Transverse colon (tissue), 4 donors: Measurements from ENCODE around the gene PTH2. TPM values are rescaled to one million over a fixed set of nuclear protein-coding genes. Genes with fewer than 3 reads are reported as not detected.

Experiments used
- DNase-seq: peaks from one replicate; pipeline ENCODE4 v3.0.0-alpha.2; 2019
- H3K27ac ChIP-seq, 4 donors: fragments of 200-600 bp; sonication (generic); 2 replicates each; pipeline ENCODE4 v1.5.1; 2016 to 2018; ENCODE audit warnings: inconsistent platforms in 4 of 4
- H3K27me3 ChIP-seq: fragments of 200-600 bp; sonication (generic); 2 replicates; pipeline ENCODE4 v1.5.1; 2017; ENCODE audit warnings: inconsistent platforms
- H3K36me3 ChIP-seq, 4 donors: fragments of 200-600 bp; sonication (generic); 2 replicates each; pipeline ENCODE4 v1.5.1; 2017 to 2019; ENCODE audit warnings: inconsistent platforms in 4 of 4
- H3K4me1 ChIP-seq, 4 donors: fragments of 200-600 bp; sonication (generic); 2 replicates each; pipeline ENCODE4 v1.5.1; 2017 to 2020; ENCODE audit warnings: inconsistent platforms in 4 of 4
- H3K4me3 ChIP-seq, 4 donors: fragments of 200-600 bp; sonication (generic); 1 replicate in 1 of 4; 2 replicates in 3 of 4; pipeline versions ENCODE4 v1.5.1 to v1.6.1; 2017 to 2019; ENCODE audit warnings: inconsistent platforms in 4 of 4
- H3K9me3 ChIP-seq, 2 donors: fragments of 200-600 bp; sonication (generic); 2 replicates each; pipeline ENCODE4 v1.5.1; 2017 to 2019; ENCODE audit warnings: inconsistent platforms in 2 of 2
- EP300 ChIP-seq: sonication (generic); formaldehyde crosslinking; IDR thresholded peaks from one replicate; pipeline ENCODE4 v1.6.1; 2017; ENCODE audit warnings: antibody characterized with exemption, low read depth
- POLR2A ChIP-seq: fragments of 450-650 bp; IDR thresholded peaks from one replicate; pipeline ENCODE4 v1.6.1; 2016; ENCODE audit warnings: antibody characterized with exemption, mild to moderate bottlenecking, moderate library complexity
- POLR2AphosphoS5 ChIP-seq, 3 donors: sonication (generic); formaldehyde crosslinking; IDR thresholded peaks; one replicate each; pipeline ENCODE4 v1.6.1; 2016; ENCODE audit warnings: antibody characterized with exemption in 3 of 3
- WGBS, 2 donors: methylation state at CpG; one replicate each; pipeline ENCODE4 v1.1.5; 2018; ENCODE audit warnings: low coverage in 1 of 2; 5-methylcytosine and 5-hydroxymethylcytosine counted together
- in situ Hi-C, 4 donors: fragments of 200-750 bp; cut with MboI; loops; one replicate each; pipeline versions ENCODE4 v1.15.0 to v1.15.1; 2017; ENCODE audit warnings: low sequenced_read_pairs in 3 of 4, low pct_ligation_motif_present in 1 of 4, low pct_unique_long_range_greater_than_20kb in 1 of 4
- intact Hi-C: fragments of 100-400 bp; cut with DNase I; formaldehyde crosslinking; loops from one replicate; pipeline ENCODE4 v1.15.1; 2023; ENCODE audit warnings: low total_unique reads
- total RNA-seq, 4 donors: library from RNA; depleted of rRNA; stranded (reverse); fragments of >200 nt; gene quantifications; one replicate each; pipeline ENCODE4 v1.1.0, GENCODE V29; 2016
- TF ChIP-seq, protein P1 (sequence below), 5 experiments: fragments of 200-600 bp in 3 of 5; fragments of 450-650 bp in 2 of 5; sonication (generic) in 3 of 5; IDR thresholded peaks; 1 replicate in 2 of 5; 2 replicates in 3 of 5; pipeline ENCODE4 v1.5.1; 2016 to 2017; ENCODE audit warnings: antibody characterized with exemption in 5 of 5, inconsistent platforms in 3 of 5, mild to moderate bottlenecking in 2 of 5, moderate library complexity in 1 of 5

PTH2 gene
- total RNA-seq, 4 donors from 2014 or later: not detected

DNA sequence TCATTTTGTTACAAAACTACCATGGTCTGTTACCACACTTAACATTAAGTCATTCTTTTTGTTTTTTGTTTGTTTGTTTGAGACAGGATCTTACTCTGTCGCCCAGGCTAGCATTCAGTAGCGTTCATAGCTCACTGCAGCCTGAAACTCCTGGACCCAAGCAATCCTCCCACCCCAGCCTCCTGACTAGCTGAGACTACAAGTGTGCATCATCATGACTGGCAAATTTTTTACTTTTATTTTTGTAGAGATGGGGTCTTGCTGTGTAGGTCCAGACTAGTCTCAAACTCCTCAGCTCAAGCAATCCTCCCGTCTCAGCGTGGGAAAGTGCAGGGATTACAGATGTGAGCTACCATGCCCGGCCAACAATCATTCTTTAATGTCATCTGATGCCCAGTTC, 33.1 kb upstream of the PTH2 start:
- in situ Hi-C loops: no loop called here
- Histone ChIP-seq H3K27me3 (no peaks in the 10 kb centered on the region), H3K4me1 (peaks cover 4 to 46% (median 8%) of the 10 kb centered on the region in 4 donors), H3K36me3 (peaks cover 0 to 5% (median 0%) of the 10 kb centered on the region in 4 donors), H3K9me3 (no peaks in the 10 kb centered on the region), H3K4me3 (no peak overlapping the region), H3K27ac (peak overlapping the region; percentile 58 to 79 (median 64))
- WGBS, 2 donors: 88 to 94% methylated on average over 5 of the region's 5 CpGs
- TF ChIP-seq EP300 (no peak), POLR2AphosphoS5 (IDR thresholded peaks at IDR 0.05) (no peak), POLR2A (no peak)
- TF ChIP-seq, protein P1, sequence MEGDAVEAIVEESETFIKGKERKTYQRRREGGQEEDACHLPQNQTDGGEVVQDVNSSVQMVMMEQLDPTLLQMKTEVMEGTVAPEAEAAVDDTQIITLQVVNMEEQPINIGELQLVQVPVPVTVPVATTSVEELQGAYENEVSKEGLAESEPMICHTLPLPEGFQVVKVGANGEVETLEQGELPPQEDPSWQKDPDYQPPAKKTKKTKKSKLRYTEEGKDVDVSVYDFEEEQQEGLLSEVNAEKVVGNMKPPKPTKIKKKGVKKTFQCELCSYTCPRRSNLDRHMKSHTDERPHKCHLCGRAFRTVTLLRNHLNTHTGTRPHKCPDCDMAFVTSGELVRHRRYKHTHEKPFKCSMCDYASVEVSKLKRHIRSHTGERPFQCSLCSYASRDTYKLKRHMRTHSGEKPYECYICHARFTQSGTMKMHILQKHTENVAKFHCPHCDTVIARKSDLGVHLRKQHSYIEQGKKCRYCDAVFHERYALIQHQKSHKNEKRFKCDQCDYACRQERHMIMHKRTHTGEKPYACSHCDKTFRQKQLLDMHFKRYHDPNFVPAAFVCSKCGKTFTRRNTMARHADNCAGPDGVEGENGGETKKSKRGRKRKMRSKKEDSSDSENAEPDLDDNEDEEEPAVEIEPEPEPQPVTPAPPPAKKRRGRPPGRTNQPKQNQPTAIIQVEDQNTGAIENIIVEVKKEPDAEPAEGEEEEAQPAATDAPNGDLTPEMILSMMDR (IDR thresholded peaks at IDR 0.05): no peak
- DNase-seq: no peak
- intact Hi-C loops: no loop called here

DNA sequence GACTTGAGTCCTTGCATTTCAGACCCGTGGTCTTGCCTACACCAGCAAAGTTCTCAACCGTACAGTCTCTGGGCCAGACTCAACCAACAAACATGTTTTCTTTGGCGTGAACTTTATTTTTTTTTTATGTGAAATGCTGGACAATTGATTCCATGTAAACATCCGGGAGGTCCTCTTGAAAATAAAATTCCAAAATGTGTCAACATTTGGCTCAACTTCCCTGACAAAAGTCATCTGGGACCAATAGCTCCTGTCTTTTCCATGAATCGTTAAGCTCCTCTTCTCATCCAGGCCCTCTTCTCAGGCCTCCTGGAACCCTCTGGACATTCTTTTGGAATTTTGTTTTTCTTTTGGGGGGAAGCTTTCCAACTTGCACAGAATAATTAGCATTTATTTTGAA, 32.5 kb upstream of the PTH2 start:
- 63 to 77% methylated on average over 5 of the region's 5 CpGs for WGBS, 2 donors
- in situ Hi-C loops: no loop called here
- no peaks in the 10 kb centered on the region for H3K27me3 ChIP-seq
- no peak for DNase-seq
- TF ChIP-seq POLR2AphosphoS5 (IDR thresholded peaks at IDR 0.05): peak in 1 of 3 donors; percentile 64
- TF ChIP-seq, protein P1 (IDR thresholded peaks at IDR 0.05): no peak
- TF ChIP-seq EP300: no peak
- no peak for TF ChIP-seq POLR2A
- peaks cover 0 to 5% (median 0%) of the 10 kb centered on the region in 4 donors for H3K36me3 ChIP-seq
- H3K27ac ChIP-seq: peak overlapping the region; percentile 58 to 100 (median 64)
- H3K4me1 ChIP-seq: peaks cover 4 to 47% (median 10%) of the 10 kb centered on the region in 4 donors
- intact Hi-C loops: no loop called here
- H3K4me3 ChIP-seq: no peak overlapping the region
- H3K9me3 ChIP-seq: no peaks in the 10 kb centered on the region

DNA sequence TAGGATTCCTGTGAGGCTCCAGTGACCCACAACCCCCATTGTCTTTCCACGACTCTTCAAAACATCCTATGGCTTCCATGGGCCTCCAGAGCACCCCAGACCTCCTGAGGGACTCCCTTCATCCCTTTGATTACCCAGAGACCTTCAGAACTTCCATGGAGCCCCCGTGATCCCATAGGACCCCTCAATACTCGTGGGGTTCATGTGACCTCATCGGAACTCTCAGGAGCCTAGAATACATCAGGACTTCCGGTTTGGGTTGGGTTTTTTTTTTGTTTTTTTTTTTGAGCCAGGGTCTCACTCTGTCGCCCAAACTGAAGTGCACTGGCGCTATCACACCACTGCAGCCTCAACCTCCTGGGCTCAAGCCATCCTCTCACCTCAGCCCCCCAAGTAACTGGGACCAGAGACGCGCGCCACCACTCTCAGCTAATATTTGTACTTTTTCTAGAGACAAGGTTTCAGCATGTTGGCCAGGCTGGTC, 30.6 kb upstream of the PTH2 start:
- in situ Hi-C loops (no loop called here), intact Hi-C loops (no loop called here)
- Histone ChIP-seq H3K4me3 (peak overlapping the region; percentile 51 to 68 (median 54)), H3K36me3 (peaks cover 0 to 8% (median 2%) of the 10 kb centered on the region in 4 donors), H3K4me1 (peaks cover 10 to 54% (median 16%) of the 10 kb centered on the region in 4 donors), H3K9me3 (no peaks in the 10 kb centered on the region), H3K27me3 (no peaks in the 10 kb centered on the region), H3K27ac (peak overlapping the region; percentile 95 to 100 (median 96))
- WGBS, 2 donors: 40% methylated on average over 10 of the region's 10 CpGs; no CpG with 5 or more reads in 1 of the 2 donors
- no peak for DNase-seq
- no peak for TF ChIP-seq POLR2A
- TF ChIP-seq, protein P1 (IDR thresholded peaks at IDR 0.05): no peak

DNA sequence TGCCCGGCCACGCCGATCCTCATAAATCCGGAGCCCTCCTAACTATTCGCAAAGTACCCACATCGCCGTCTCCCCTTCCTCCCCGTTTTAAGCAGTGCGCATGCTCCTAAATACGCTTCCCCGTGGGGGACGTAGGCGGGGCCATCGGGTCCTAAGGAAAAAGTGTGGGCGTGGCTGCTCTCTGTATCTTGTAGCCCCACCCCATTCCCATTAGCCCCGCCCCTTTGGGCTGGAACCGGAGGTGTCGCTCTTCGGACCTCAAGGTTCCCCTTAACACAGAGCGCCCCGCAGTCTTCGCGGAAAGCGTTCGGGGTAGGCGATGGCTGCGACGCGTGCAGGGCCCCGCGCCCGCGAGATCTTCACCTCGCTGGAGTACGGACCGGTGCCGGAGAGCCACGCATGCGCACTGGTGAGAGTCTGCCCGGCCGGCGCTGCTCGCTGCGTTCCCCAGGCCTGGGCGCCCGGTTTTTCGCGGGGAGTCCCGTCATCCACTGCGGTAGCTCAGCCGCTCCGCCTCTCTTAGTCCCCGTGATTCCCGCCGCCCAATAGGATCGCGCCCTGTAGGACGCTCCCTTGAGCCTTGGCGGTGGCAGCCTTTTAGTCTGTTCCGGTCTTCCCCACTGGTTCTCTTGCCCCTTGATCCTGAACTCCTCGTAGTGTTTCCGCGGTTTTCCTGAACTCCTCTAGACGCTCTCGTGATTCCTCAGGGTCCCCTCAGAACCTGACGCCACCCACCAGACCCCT, 29.9 kb upstream of the PTH2 start, which contains the start of gene ALDH16A1:
TSS of gene ALDH16A1 (plus strand) at position 213 of the 744 bp plus-strand sequence. CDS start at position 320, 107 bp downstream.
- Histone ChIP-seq H3K4me3 (peak within 1 kb of the TSS; percentile 51 to 68 (median 54)), H3K4me1 (peaks cover 7 to 49% (median 15%) of the 10 kb centered on the region in 4 donors), H3K27ac (peak within 1 kb of the TSS; percentile 95 to 100 (median 96)), H3K27me3 (no peaks in the 10 kb centered on the region), H3K9me3 (no peaks in the 10 kb centered on the region), H3K36me3 (peaks cover 0 to 13% (median 2%) of the 10 kb centered on the region in 4 donors)
- TF ChIP-seq EP300: no peak
- peak; percentile 87 to 97 (median 95) for TF ChIP-seq POLR2AphosphoS5 (IDR thresholded peaks at IDR 0.05)
- TF ChIP-seq, protein P1 (IDR thresholded peaks at IDR 0.05): no peak
- TF ChIP-seq POLR2A: peak; percentile 92
- WGBS, 2 donors: 1% methylated on average over 59 of the region's 66 CpGs; no CpG with 5 or more reads in 1 of the 2 donors
- in situ Hi-C loops: no loop called here
- DNase-seq: peak; percentile 98
- intact Hi-C loops: no loop called here
